Subcutaneous abdominal adipose tissue (tissue), 5 donors: ENCODE results near the gene ARFGAP1.

ENCODE experiments used
- H3K27ac ChIP-seq: one replicate; pipeline ENCODE4 v1.7.0; 2013; ENCODE audit warnings: low read depth, mild to moderate bottlenecking, inconsistent platforms, low read length, moderate library complexity
- H3K27me3 ChIP-seq, 5 donors: one replicate each; pipeline ENCODE4 v1.7.0; 2013; ENCODE audit warnings: low read length in 5 of 5, inconsistent platforms in 1 of 5; ENCODE audit not compliant: control insufficient read depth in 5 of 5, insufficient read depth in 4 of 5
- H3K36me3 ChIP-seq, 5 donors: one replicate each; pipeline ENCODE4 v1.7.0; 2013; ENCODE audit warnings: low read length in 5 of 5; ENCODE audit not compliant: control insufficient read depth in 5 of 5, insufficient read depth in 5 of 5
- H3K4me1 ChIP-seq, 5 donors: one replicate each; pipeline ENCODE4 v1.7.0; 2013; ENCODE audit warnings: low read length in 5 of 5, mild to moderate bottlenecking in 3 of 5, moderate library complexity in 1 of 5; ENCODE audit not compliant: control insufficient read depth in 5 of 5, insufficient read depth in 5 of 5
- H3K4me3 ChIP-seq, 5 donors: one replicate each; pipeline ENCODE4 v1.7.0; 2013; ENCODE audit warnings: low read length in 5 of 5, low read depth in 1 of 5
- H3K9ac ChIP-seq, 5 donors: one replicate each; pipeline ENCODE4 v1.7.0; 2013; ENCODE audit warnings: low read length in 5 of 5, mild to moderate bottlenecking in 4 of 5, moderate library complexity in 3 of 5
- H3K9me3 ChIP-seq, 5 donors: one replicate each; pipeline ENCODE4 v1.7.0; 2013; ENCODE audit warnings: low read length in 5 of 5; ENCODE audit not compliant: control insufficient read depth in 5 of 5
- donor health status: healthy.
- donor health status: healthy.
- donor health status: healthy.
- donor health status: healthy.
- donor health status: healthy.

ARFGAP1 gene

GRCh38 chr20:63325021-63325471 lies 52.4 kb downstream of the ARFGAP1 start:
- Histone ChIP-seq H3K27ac (no peak overlapping the region), H3K9ac (no peak overlapping the region), H3K9me3 (peaks cover 0 to 15% (median 5%) of the 10 kb centered on the region in 5 donors), H3K4me1 (peaks cover 0 to 29% (median 24%) of the 10 kb centered on the region in 5 donors), H3K4me3 (no peak overlapping the region), H3K36me3 (no peaks in the 10 kb centered on the region), H3K27me3 (peaks cover 3 to 14% (median 3%) of the 10 kb centered on the region in 5 donors)

GRCh38 chr20:63325554-63326313 lies 53.1 kb downstream of the ARFGAP1 start:
- Histone ChIP-seq H3K27me3 (peaks cover 6 to 21% (median 10%) of the 10 kb centered on the region in 5 donors), H3K4me3 (no peak overlapping the region), H3K36me3 (no peaks in the 10 kb centered on the region), H3K27ac (no peak overlapping the region), H3K4me1 (peaks cover 0 to 29% (median 20%) of the 10 kb centered on the region in 5 donors), H3K9ac (no peak overlapping the region), H3K9me3 (peaks cover 0 to 15% (median 5%) of the 10 kb centered on the region in 5 donors)

GRCh38 chr20:63326314-63327230 lies 54.0 kb downstream of the ARFGAP1 start:
- Histone ChIP-seq H3K36me3 (no peaks in the 10 kb centered on the region), H3K9ac (no peak overlapping the region), H3K9me3 (peaks cover 0 to 15% (median 5%) of the 10 kb centered on the region in 5 donors), H3K4me3 (no peak overlapping the region), H3K27ac (peak overlapping the region; percentile 1), H3K4me1 (peaks cover 0 to 23% (median 16%) of the 10 kb centered on the region in 5 donors), H3K27me3 (peaks cover 8 to 28% (median 14%) of the 10 kb centered on the region in 5 donors)

GRCh38 chr20:63327231-63327745 lies 54.7 kb downstream of the ARFGAP1 start:
- Histone ChIP-seq H3K9ac (no peak overlapping the region), H3K27me3 (peaks cover 12 to 33% (median 18%) of the 10 kb centered on the region in 5 donors), H3K4me3 (no peak overlapping the region), H3K4me1 (peaks cover 0 to 16% (median 14%) of the 10 kb centered on the region in 5 donors), H3K9me3 (peaks cover 0 to 21% (median 12%) of the 10 kb centered on the region in 5 donors), H3K27ac (peak overlapping the region; percentile 1), H3K36me3 (no peaks in the 10 kb centered on the region)

GRCh38 chr20:63328026-63328700 lies 55.5 kb downstream of the ARFGAP1 start:
- Histone ChIP-seq H3K27me3 (peaks cover 14 to 38% (median 19%) of the 10 kb centered on the region in 5 donors), H3K4me3 (no peak overlapping the region), H3K27ac (no peak overlapping the region), H3K9ac (no peak overlapping the region), H3K9me3 (peaks cover 0 to 22% (median 12%) of the 10 kb centered on the region in 5 donors), H3K36me3 (no peaks in the 10 kb centered on the region), H3K4me1 (peaks cover 0 to 7% (median 5%) of the 10 kb centered on the region in 5 donors)

GRCh38 chr20:63328718-63329275 lies 56.2 kb downstream of the ARFGAP1 start:
- Histone ChIP-seq H3K27me3 (peaks cover 17 to 44% (median 22%) of the 10 kb centered on the region in 5 donors), H3K9ac (no peak overlapping the region), H3K4me1 (peaks cover 0 to 6% (median 0%) of the 10 kb centered on the region in 5 donors), H3K36me3 (no peaks in the 10 kb centered on the region), H3K9me3 (peaks cover 0 to 22% (median 12%) of the 10 kb centered on the region in 5 donors), H3K4me3 (no peak overlapping the region), H3K27ac (no peak overlapping the region)

GRCh38 chr20:63329331-63330083 lies 56.9 kb downstream of the ARFGAP1 start:
- Histone ChIP-seq H3K4me3 (no peak overlapping the region), H3K27ac (no peak overlapping the region), H3K9me3 (peaks cover 0 to 22% (median 12%) of the 10 kb centered on the region in 5 donors), H3K27me3 (peaks cover 17 to 44% (median 27%) of the 10 kb centered on the region in 5 donors), H3K4me1 (peaks cover 0 to 6% (median 0%) of the 10 kb centered on the region in 5 donors), H3K9ac (no peak overlapping the region), H3K36me3 (no peaks in the 10 kb centered on the region)

GRCh38 chr20:63330084-63330760 lies 57.6 kb downstream of the ARFGAP1 start:
- no peaks in the 10 kb centered on the region for H3K36me3 ChIP-seq
- H3K27ac ChIP-seq: no peak overlapping the region
- peaks cover 0 to 22% (median 12%) of the 10 kb centered on the region in 5 donors for H3K9me3 ChIP-seq
- H3K4me1 ChIP-seq: peaks cover 0 to 6% (median 0%) of the 10 kb centered on the region in 5 donors
- H3K4me3 ChIP-seq: no peak overlapping the region
- no peak overlapping the region for H3K9ac ChIP-seq
- H3K27me3 ChIP-seq: peaks cover 17 to 51% (median 34%) of the 10 kb centered on the region in 5 donors
